Measurements from ENCODE around the gene MRPL20. TPM values are rescaled to one million over a fixed set of nuclear protein-coding genes. Genes with fewer than 3 reads are reported as not detected.

Gene MRPL20
- total and polyA plus RNA-seq, 9 of the 15 experiments (the other 6 are each of a cell fraction or from before 2014, with no cell fraction given): 180 to 671 (median 229) TPM

GRCh38 chr1:1374929-1375662 lies 32.0 kb downstream of the MRPL20 start, which contains the start of gene AURKAIP1 (continued):
- TF ChIP-seq KLF16 (IDR thresholded peaks at IDR 0.05) (no peak), ZNF445 (CRISPR knock-in tag; IDR thresholded peaks at IDR 0.05; ENCODE audit: low read depth) (0 out of 2 replicates have a peak, but pooled peaks have one; percentile 60), GTF3C2 (IDR thresholded peaks at IDR 0.05; ENCODE audit: borderline replicate concordance, extremely low read depth, insufficient read length) (peak; percentile 12), PRDM10 (IDR thresholded peaks at IDR 0.05; ENCODE audit: partially characterized antibody) (peak; percentile 93), JUND (IDR thresholded peaks at IDR 0.05; ENCODE audit: borderline replicate concordance, low read depth, low read length) (peak; percentile 69), JUND (tag; IDR thresholded peaks at IDR 0.05; ENCODE audit: borderline replicate concordance, low read depth, low read length) (peak; percentile 65; the same call in 1 of the 3 replicates), ZBTB33 (CRISPR knock-in tag; IDR thresholded peaks at IDR 0.05) (peak; percentile 92), ZNF780A (CRISPR knock-in tag; IDR thresholded peaks at IDR 0.05) (no peak), ZBTB12 (CRISPR knock-in tag; IDR thresholded peaks at IDR 0.05) (peak; percentile 92), ZNF436 (CRISPR knock-in tag; IDR thresholded peaks at IDR 0.05) (no peak), ZNF785 (CRISPR knock-in tag; IDR thresholded peaks at IDR 0.05) (no peak), HDGF (IDR thresholded peaks at IDR 0.05) (no peak), U2AF1 (optimal IDR thresholded peaks at IDR 0.05; ENCODE audit: low read depth, low read length) (peak; percentile 100), TSC22D4 (tag; IDR thresholded peaks at IDR 0.05) (no peak), ZNF277 (CRISPR knock-in tag; IDR thresholded peaks at IDR 0.05; ENCODE audit: borderline replicate concordance) (no peak), GABPB2 (CRISPR knock-in tag; conservative IDR thresholded peaks at IDR 0.05) (peak; percentile 1; the same call in 1 of the 2 replicates)
